ENCODE data around the gene ITGA3. TPM values are rescaled to one million over a fixed set of nuclear protein-coding genes. Genes with fewer than 3 reads are reported as not detected.

ITGA3 gene
- polyA plus RNA-seq, 2 of the 4 experiments (the other 2 are of a cell fraction) = 141 to 268 TPM

- TF ChIP-seq REST (IDR thresholded peaks at IDR 0.05) (no peak), HES2 (IDR thresholded peaks at IDR 0.05) (no peak), RAD21 (conservative IDR thresholded peaks at IDR 0.05 in 1 of 2, IDR thresholded peaks at IDR 0.05 in 1 of 2) (no peak), KDM5A (IDR thresholded peaks at IDR 0.05) (no peak), FOSB (CRISPR knock-in tag; IDR thresholded peaks at IDR 0.05) (no peak; the same call in 1 of the 2 replicates), SREBF2 (IDR thresholded peaks at IDR 0.05) (no peak), RARB (CRISPR knock-in tag; IDR thresholded peaks at IDR 0.05) (no peak), EHMT2 (IDR thresholded peaks at IDR 0.05; ENCODE audit: low read depth) (no peak), E2F6 (IDR thresholded peaks at IDR 0.05; ENCODE audit: borderline replicate concordance, low read depth) (peak; percentile 79; the same call in 1 of the 2 replicates), ESRRA (IDR thresholded peaks at IDR 0.05; ENCODE audit: borderline replicate concordance, low read length) (no peak), HOXB5 (CRISPR knock-in tag; IDR thresholded peaks at IDR 0.05) (no peak), POLR2A (IDR thresholded peaks at IDR 0.05; ENCODE audit: low read length) (peak; percentile 46), NPAS2 (CRISPR knock-in tag; IDR thresholded peaks at IDR 0.05; ENCODE audit: borderline replicate concordance) (peak; percentile 32; the same call in 1 of the 2 replicates), PHF8 (IDR thresholded peaks at IDR 0.05; ENCODE audit: borderline replicate concordance, low read depth) (peak; percentile 87), RCOR1 (IDR thresholded peaks at IDR 0.05; ENCODE audit: low read depth, low read length) (no peak), ZNF302 (CRISPR knock-in tag; IDR thresholded peaks at IDR 0.05) (no peak), MAX (IDR thresholded peaks at IDR 0.05) (peak; percentile 95), ATOH8 (CRISPR knock-in tag; IDR thresholded peaks at IDR 0.05; ENCODE audit: low read depth) (no peak), NR3C1 (IDR thresholded peaks at IDR 0.05) (no peak), EHF (CRISPR knock-in tag; IDR thresholded peaks at IDR 0.05) (no peak), HOXB13 (CRISPR knock-in tag; IDR thresholded peaks at IDR 0.05; ENCODE audit: low read depth) (no peak), TP53 (CRISPR knock-in tag; IDR thresholded peaks at IDR 0.05) (0 out of 2 replicates have a peak, but pooled peaks have one; percentile 54), NFE2L2 (conservative IDR thresholded peaks at IDR 0.05; ENCODE audit: low read length) (no peak), RFX5 (IDR thresholded peaks at IDR 0.05) (peak; percentile 80), FOSL2 (IDR thresholded peaks at IDR 0.05) (no peak), FOSL2 (CRISPR knock-in tag; IDR thresholded peaks at IDR 0.05) (0 out of 2 replicates have a peak, but pooled peaks have one; percentile 13), POLR2AphosphoS2 (conservative IDR thresholded peaks at IDR 0.05; ENCODE audit: low read length) (peak; percentile 86), KDM1A (IDR thresholded peaks at IDR 0.05; ENCODE audit: low read depth) (no peak)
These were observed 39.1 kb downstream of the ITGA3 start, which contains the start of gene PDK2 (continued) for GRCh38 chr17:50094753-50095619.

Measured in A549 (cell line).